H9 (cell line): ENCODE results near the gene CCDC134. TPM values are rescaled to one million over a fixed set of nuclear protein-coding genes. Genes with fewer than 3 reads are reported as not detected.

Experiments used
- DNase-seq: peaks from one replicate; pipeline ENCODE4 v3.0.0-alpha.2; 2017
- H2AFZ ChIP-seq: one replicate; pipeline ENCODE4 v1.6.1; 2013; ENCODE audit warnings: mild to moderate bottlenecking, low read length, control low read depth, moderate library complexity
- H2AK5ac ChIP-seq: 2 replicates; pipeline ENCODE4 v1.6.1; 2013; ENCODE audit warnings: low read length, control low read depth, mixed read lengths; ENCODE audit not compliant: insufficient read length
- H2BK120ac ChIP-seq: one replicate; pipeline ENCODE4 v1.6.1; 2013; ENCODE audit warnings: low read depth, mild to moderate bottlenecking, low read length, control low read depth, inconsistent platforms; ENCODE audit not compliant: poor library complexity, severe bottlenecking
- H2BK12ac ChIP-seq: 2 replicates; pipeline ENCODE4 v1.6.1; 2013; ENCODE audit warnings: low read length, control low read depth, mixed read lengths, low read depth; ENCODE audit not compliant: insufficient read length
- H2BK15ac ChIP-seq: 2 replicates; pipeline ENCODE4 v1.6.1; 2013; ENCODE audit warnings: low read depth, low read length, control low read depth
- H2BK20ac ChIP-seq: one replicate; pipeline ENCODE4 v1.6.1; 2013; ENCODE audit warnings: low read depth, mild to moderate bottlenecking, low read length, control low read depth, inconsistent platforms; ENCODE audit not compliant: poor library complexity, severe bottlenecking
- H2BK5ac ChIP-seq: 2 replicates; pipeline ENCODE4 v1.6.1; 2013; ENCODE audit warnings: low read length, control low read depth, mixed read lengths; ENCODE audit not compliant: insufficient read length
- H3K14ac ChIP-seq: 2 replicates; pipeline ENCODE4 v1.6.1; 2013; ENCODE audit warnings: low read length, control low read depth; ENCODE audit not compliant: insufficient read depth
- H3K18ac ChIP-seq: 2 replicates; pipeline ENCODE4 v1.6.1; 2013; ENCODE audit warnings: low read depth, mild to moderate bottlenecking, mixed read lengths, low read length, control low read depth; ENCODE audit not compliant: insufficient read length
- H3K23ac ChIP-seq: 2 replicates; pipeline ENCODE4 v1.6.1; 2013; ENCODE audit warnings: low read length, control low read depth, mixed read lengths, low read depth; ENCODE audit not compliant: insufficient read length
- H3K23me2 ChIP-seq: 2 replicates; pipeline ENCODE4 v1.6.1; 2013; ENCODE audit warnings: low read depth, mild to moderate bottlenecking, mixed read lengths, low read length, control low read depth; ENCODE audit not compliant: insufficient read length, poor library complexity, severe bottlenecking
- H3K27ac ChIP-seq: 2 replicates; pipeline ENCODE4 v1.5.1; 2013; ENCODE audit warnings: low read length, control low read depth, mixed read lengths, low read depth; ENCODE audit not compliant: insufficient read length
- H3K27me3 ChIP-seq: 2 replicates; pipeline ENCODE4 v1.6.1; 2013; ENCODE audit warnings: low read length, control low read depth, inconsistent platforms; ENCODE audit not compliant: insufficient read depth
- H3K4ac ChIP-seq: 2 replicates; pipeline ENCODE4 v1.6.1; 2013; ENCODE audit warnings: low read depth, mild to moderate bottlenecking, control low read depth, inconsistent platforms, low read length, moderate library complexity
- H3K4me1 ChIP-seq: 2 replicates; pipeline ENCODE4 v1.6.1; 2013; ENCODE audit warnings: low read length, control low read depth, inconsistent platforms; ENCODE audit not compliant: insufficient read depth
- H3K4me2 ChIP-seq: 2 replicates; pipeline ENCODE4 v1.6.1; 2013; ENCODE audit warnings: low read length, control low read depth, mixed read lengths; ENCODE audit not compliant: insufficient read length, insufficient read depth
- H3K56ac ChIP-seq: 2 replicates; pipeline ENCODE4 v1.6.1; 2013; ENCODE audit warnings: low read depth, mild to moderate bottlenecking, mixed read lengths, low read length, control low read depth; ENCODE audit not compliant: insufficient read length
- H3K79me1 ChIP-seq: 2 replicates; pipeline ENCODE4 v1.6.1; 2013; ENCODE audit warnings: low read depth, mild to moderate bottlenecking, moderate library complexity, low read length, control low read depth, inconsistent platforms; ENCODE audit not compliant: insufficient read depth, poor library complexity, severe bottlenecking
- H3K79me2 ChIP-seq: 2 replicates; pipeline ENCODE4 v1.6.1; 2013; ENCODE audit warnings: low read length, control low read depth, inconsistent platforms; ENCODE audit not compliant: insufficient read depth
- H3K9ac ChIP-seq: 2 replicates; pipeline ENCODE4 v1.6.1; 2013; ENCODE audit warnings: low read length, control low read depth, mixed read lengths; ENCODE audit not compliant: insufficient read length; ENCODE audit errors: extremely low read depth
- H3K9me3 ChIP-seq: one replicate; pipeline ENCODE4 v1.6.1; 2013; ENCODE audit warnings: low read depth, low read length, inconsistent platforms; ENCODE audit not compliant: control insufficient read depth
- H3T11ph ChIP-seq: one replicate; pipeline ENCODE4 v1.6.1; 2013; ENCODE audit warnings: mild to moderate bottlenecking, low read length, control low read depth, inconsistent platforms
- H4K20me1 ChIP-seq: one replicate; pipeline ENCODE4 v1.6.1; 2013; ENCODE audit not compliant: control insufficient read depth, insufficient read length, insufficient read depth
- H4K5ac ChIP-seq: 2 replicates; pipeline ENCODE4 v1.6.1; 2013; ENCODE audit warnings: low read depth, mild to moderate bottlenecking, mixed read lengths, low read length, control low read depth; ENCODE audit not compliant: insufficient read length
- H4K8ac ChIP-seq: replicated peaks from 2 replicates; pipeline ENCODE4 v1.6.1; 2013; ENCODE audit warnings: low read length, control low read depth, mixed read lengths, low read depth; ENCODE audit not compliant: insufficient read length
- H4K91ac ChIP-seq: 2 replicates; pipeline ENCODE4 v1.6.1; 2013; ENCODE audit warnings: low read depth, mild to moderate bottlenecking, moderate library complexity, mixed read lengths, low read length, control low read depth; ENCODE audit not compliant: insufficient read length
- H3K27ac Mint-ChIP-seq, 3 experiments: 2 replicates in 2 of 3; 3 replicates in 1 of 3; pipeline ENCODE4 v1.8.0; 2020 to 2021; ENCODE audit warnings: mixed read lengths in 3 of 3, mild to moderate bottlenecking in 1 of 3, moderate library complexity in 1 of 3
- H3K27me3 Mint-ChIP-seq: 2 replicates; pipeline ENCODE4 v1.8.0; 2021; ENCODE audit warnings: low read depth, mild to moderate bottlenecking, moderate library complexity, mixed read lengths
- H3K36me3 Mint-ChIP-seq, 3 experiments: 2 replicates in 2 of 3; 3 replicates in 1 of 3; pipeline ENCODE4 v1.8.0; 2020 to 2021; ENCODE audit warnings: low read depth in 3 of 3, mixed read lengths in 3 of 3; ENCODE audit not compliant: insufficient read depth in 1 of 3
- H3K4me1 Mint-ChIP-seq, 2 experiments: 2 replicates each; pipeline ENCODE4 v1.8.0; 2020; ENCODE audit warnings: mixed read lengths in 2 of 2
- H3K4me3 Mint-ChIP-seq, 2 experiments: 2 replicates in 1 of 2; 3 replicates in 1 of 2; pipeline ENCODE4 v1.8.0; 2020 to 2021; ENCODE audit warnings: mild to moderate bottlenecking in 2 of 2, mixed read lengths in 2 of 2, moderate library complexity in 1 of 2
- H3K9me3 Mint-ChIP-seq, 2 experiments: 2 replicates in 1 of 2; 3 replicates in 1 of 2; pipeline ENCODE4 v1.8.0; 2020; ENCODE audit warnings: mild to moderate bottlenecking in 2 of 2, mixed read lengths in 2 of 2, moderate library complexity in 1 of 2
- WGBS: extraction: QIAGEN DNeasy Blood & Tissue Kit; methylation state at CpG from one replicate; pipeline ENCODE4 v1.1.7; 2013; ENCODE audit warnings: missing lambda C conversion rate, low lambda C conversion rate, mixed read lengths; ENCODE audit not compliant: insufficient read length; ENCODE audit errors: extremely low coverage; 5-methylcytosine and 5-hydroxymethylcytosine counted together
- total RNA-seq: library from RNA; stranded (reverse); gene quantifications from 2 replicates; pipeline ENCODE4 v1.2.1, GENCODE V29; 2021
- TF ChIP-seq, protein P1 (sequence below): fragments of 200-600 bp; sonication (generic); conservative IDR thresholded peaks from 3 replicates; pipeline ENCODE4 v1.8.0; 2021; ENCODE audit warnings: antibody characterized with exemption, mild to moderate bottlenecking

The CCDC134 gene
- total RNA-seq, 1 experiment from 2014 or later = 20.7 TPM

DNA sequence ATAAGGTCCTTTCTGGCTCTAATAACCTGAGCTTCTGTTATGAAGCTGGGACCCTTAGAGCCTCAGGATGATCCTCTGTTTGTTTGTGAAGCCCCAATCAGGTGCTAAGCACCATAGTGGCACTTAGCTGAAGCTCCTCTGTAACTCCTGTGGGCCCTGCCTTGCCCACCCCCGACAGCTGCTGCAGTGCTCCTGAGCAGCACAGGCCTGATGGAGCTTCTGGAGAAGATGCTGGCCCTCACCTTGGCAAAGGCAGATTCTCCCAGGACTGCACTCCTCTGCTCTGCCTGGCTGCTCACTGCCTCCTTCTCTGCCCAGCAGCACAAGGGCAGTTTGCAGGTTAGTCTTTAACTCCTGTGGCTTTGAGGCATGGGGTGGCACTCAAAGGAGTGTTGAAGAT is 19.0 kb upstream of the CCDC134 start:
- Histone ChIP-seq H3K56ac (no peak overlapping the region), H2BK120ac (no peak overlapping the region), H3K18ac (no peak overlapping the region), H3K4me1 (no peaks in the 10 kb centered on the region), H3K27ac (no peak overlapping the region), H3K4me2 (no peak overlapping the region), H3K23ac (no peak overlapping the region), H2AK5ac (no peak overlapping the region), H2AFZ (no peak overlapping the region), H3K79me1 (no peaks in the 10 kb centered on the region), H3T11ph (no peak overlapping the region), H2BK20ac (no peak overlapping the region), H3K23me2 (no peaks in the 10 kb centered on the region), H4K8ac (no peak overlapping the region), H3K9me3 (no peaks in the 10 kb centered on the region), H4K5ac (no peak overlapping the region), H2BK12ac (no peak overlapping the region), H2BK15ac (no peak overlapping the region), H3K27me3 (no peaks in the 10 kb centered on the region), H4K20me1 (no peaks in the 10 kb centered on the region), H3K14ac (no peak overlapping the region), H3K4ac (no peak overlapping the region), H3K79me2 (no peaks in the 10 kb centered on the region), H4K91ac (no peak overlapping the region), H2BK5ac (no peak overlapping the region), H3K9ac (no peak overlapping the region)
- Mint-ChIP-seq H3K4me3 (no peak overlapping the region), H3K36me3 (no peaks in the 10 kb centered on the region), H3K9me3 (no peaks in the 10 kb centered on the region), H3K4me1 (peaks cover 5 to 7% of the 10 kb centered on the region in 2 experiments; a peak in 2 of 4 replicates), H3K27me3 (peaks cover 8% of the 10 kb centered on the region), H3K27ac (no peak overlapping the region)
- WGBS = no CpG with 5 or more reads among the region's 1 CpG
- TF ChIP-seq, protein P1, sequence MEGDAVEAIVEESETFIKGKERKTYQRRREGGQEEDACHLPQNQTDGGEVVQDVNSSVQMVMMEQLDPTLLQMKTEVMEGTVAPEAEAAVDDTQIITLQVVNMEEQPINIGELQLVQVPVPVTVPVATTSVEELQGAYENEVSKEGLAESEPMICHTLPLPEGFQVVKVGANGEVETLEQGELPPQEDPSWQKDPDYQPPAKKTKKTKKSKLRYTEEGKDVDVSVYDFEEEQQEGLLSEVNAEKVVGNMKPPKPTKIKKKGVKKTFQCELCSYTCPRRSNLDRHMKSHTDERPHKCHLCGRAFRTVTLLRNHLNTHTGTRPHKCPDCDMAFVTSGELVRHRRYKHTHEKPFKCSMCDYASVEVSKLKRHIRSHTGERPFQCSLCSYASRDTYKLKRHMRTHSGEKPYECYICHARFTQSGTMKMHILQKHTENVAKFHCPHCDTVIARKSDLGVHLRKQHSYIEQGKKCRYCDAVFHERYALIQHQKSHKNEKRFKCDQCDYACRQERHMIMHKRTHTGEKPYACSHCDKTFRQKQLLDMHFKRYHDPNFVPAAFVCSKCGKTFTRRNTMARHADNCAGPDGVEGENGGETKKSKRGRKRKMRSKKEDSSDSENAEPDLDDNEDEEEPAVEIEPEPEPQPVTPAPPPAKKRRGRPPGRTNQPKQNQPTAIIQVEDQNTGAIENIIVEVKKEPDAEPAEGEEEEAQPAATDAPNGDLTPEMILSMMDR = no peak
- DNase-seq = no peak
